ENCODE data around the gene LARP4.
"Not testable (repeated sequence)": the region's sequence is repeated elsewhere in the genome, so short reads cannot be mapped to it uniquely, and the experiment has no call there.

Gene LARP4

GRCh38 chr12:50355365-50355764, 45.3 kb upstream of the LARP4 start:
- Histone ChIP-seq H3K9me3 (no peaks in the 10 kb centered on the region), H3K36me3 (no peaks in the 10 kb centered on the region), H3K4me3 (no peak overlapping the region), H3K27ac (no peak overlapping the region), H3K4me1 (no peaks in the 10 kb centered on the region), H3K27me3 (no peaks in the 10 kb centered on the region)
- TF ChIP-seq CTCF (IDR thresholded peaks at IDR 0.05) = no peak
- intact Hi-C loops (cut with DNase I; ENCODE audit: low total_unique reads) = no loop called here
- no peak for DNase-seq

- H3K4me1 ChIP-seq = no peaks in the 10 kb centered on the region
- H3K4me3 ChIP-seq = no peak overlapping the region
- intact Hi-C loops (cut with DNase I; ENCODE audit: low total_unique reads) = no loop called here
- TF ChIP-seq CTCF (IDR thresholded peaks at IDR 0.05) = no peak
- H3K9me3 ChIP-seq = no peaks in the 10 kb centered on the region
- H3K36me3 ChIP-seq = no peaks in the 10 kb centered on the region
- H3K27ac ChIP-seq = no peak overlapping the region
- no peaks in the 10 kb centered on the region for H3K27me3 ChIP-seq
- DNase-seq = no peak
Observed at GRCh38 chr12:50362671-50363070, 38.0 kb upstream of the LARP4 start.

GRCh38 chr12:50363141-50363540, 37.5 kb upstream of the LARP4 start:
- no peaks in the 10 kb centered on the region for H3K9me3 ChIP-seq
- H3K27ac ChIP-seq = no peak overlapping the region
- no peaks in the 10 kb centered on the region for H3K36me3 ChIP-seq
- no peaks in the 10 kb centered on the region for H3K4me1 ChIP-seq
- DNase-seq = no peak
- H3K27me3 ChIP-seq = no peaks in the 10 kb centered on the region
- TF ChIP-seq CTCF (IDR thresholded peaks at IDR 0.05) = no peak
- H3K4me3 ChIP-seq = no peak overlapping the region
- intact Hi-C loops (cut with DNase I; ENCODE audit: low total_unique reads) = no loop called here

- no peak for DNase-seq
- Histone ChIP-seq H3K36me3 (no peaks in the 10 kb centered on the region), H3K9me3 (no peaks in the 10 kb centered on the region), H3K4me1 (no peaks in the 10 kb centered on the region), H3K27me3 (no peaks in the 10 kb centered on the region), H3K4me3 (no peak overlapping the region), H3K27ac (no peak overlapping the region)
- intact Hi-C loops (cut with DNase I; ENCODE audit: low total_unique reads) = no loop called here
- TF ChIP-seq CTCF (IDR thresholded peaks at IDR 0.05) = no peak
Observed at GRCh38 chr12:50365709-50366406, 34.8 kb upstream of the LARP4 start.

- H3K4me3 ChIP-seq; DNase-seq; H3K36me3 ChIP-seq; H3K27ac ChIP-seq; H3K27me3 ChIP-seq; H3K4me1 ChIP-seq; intact Hi-C loops (cut with DNase I; ENCODE audit: low total_unique reads); H3K9me3 ChIP-seq: not testable (repeated sequence)
Observed at GRCh38 chr12:50370672-50371071, 30.0 kb upstream of the LARP4 start.

GRCh38 chr12:50375802-50376201, 24.9 kb upstream of the LARP4 start:
- intact Hi-C loops (cut with DNase I; ENCODE audit: low total_unique reads) = no loop called here
- H3K4me1 ChIP-seq = no peaks in the 10 kb centered on the region
- no peak overlapping the region for H3K4me3 ChIP-seq
- no peaks in the 10 kb centered on the region for H3K9me3 ChIP-seq
- TF ChIP-seq CTCF (IDR thresholded peaks at IDR 0.05) = no peak
- H3K36me3 ChIP-seq = no peaks in the 10 kb centered on the region
- no peak overlapping the region for H3K27ac ChIP-seq
- H3K27me3 ChIP-seq = no peaks in the 10 kb centered on the region
- DNase-seq = no peak
